ENCODE measurements around the gene KRT8.

Gene KRT8

GRCh38 chr12:52847335-52848102 is 57.4 kb downstream of the KRT8 start:
- no peak for DNase-seq (ENCODE audit: low read depth)

Measured in stimulated activated CD8-positive, alpha-beta memory T cell treated with anti-CD3 and anti-CD28 coated beads, Interleukin-15, amount 100 ng/mL, for 1 hour (primary cell).